ENCODE measurements around the gene STAC3.

STAC3 gene

DNA sequence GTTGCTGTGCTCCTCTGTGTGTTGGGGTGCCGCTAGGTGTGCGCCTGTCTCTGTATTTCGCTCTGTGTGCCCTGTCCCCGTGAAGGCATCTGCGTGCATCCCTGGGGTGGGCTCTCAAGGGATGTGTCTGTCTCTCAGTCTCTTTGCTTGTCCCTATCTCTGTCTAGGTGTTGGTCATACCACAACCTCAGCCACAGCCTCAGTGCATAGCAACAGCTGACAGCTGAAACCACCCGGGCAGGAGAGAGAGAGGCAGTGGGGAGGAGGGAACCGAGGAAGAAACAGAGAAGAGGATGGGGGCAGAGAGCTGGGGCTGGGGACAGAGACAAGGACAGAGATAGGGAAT is 35.3 kb downstream of the STAC3 start:
- DNase-seq (ENCODE audit: low read depth), result peak; percentile 44
- TF ChIP-seq, protein P1, sequence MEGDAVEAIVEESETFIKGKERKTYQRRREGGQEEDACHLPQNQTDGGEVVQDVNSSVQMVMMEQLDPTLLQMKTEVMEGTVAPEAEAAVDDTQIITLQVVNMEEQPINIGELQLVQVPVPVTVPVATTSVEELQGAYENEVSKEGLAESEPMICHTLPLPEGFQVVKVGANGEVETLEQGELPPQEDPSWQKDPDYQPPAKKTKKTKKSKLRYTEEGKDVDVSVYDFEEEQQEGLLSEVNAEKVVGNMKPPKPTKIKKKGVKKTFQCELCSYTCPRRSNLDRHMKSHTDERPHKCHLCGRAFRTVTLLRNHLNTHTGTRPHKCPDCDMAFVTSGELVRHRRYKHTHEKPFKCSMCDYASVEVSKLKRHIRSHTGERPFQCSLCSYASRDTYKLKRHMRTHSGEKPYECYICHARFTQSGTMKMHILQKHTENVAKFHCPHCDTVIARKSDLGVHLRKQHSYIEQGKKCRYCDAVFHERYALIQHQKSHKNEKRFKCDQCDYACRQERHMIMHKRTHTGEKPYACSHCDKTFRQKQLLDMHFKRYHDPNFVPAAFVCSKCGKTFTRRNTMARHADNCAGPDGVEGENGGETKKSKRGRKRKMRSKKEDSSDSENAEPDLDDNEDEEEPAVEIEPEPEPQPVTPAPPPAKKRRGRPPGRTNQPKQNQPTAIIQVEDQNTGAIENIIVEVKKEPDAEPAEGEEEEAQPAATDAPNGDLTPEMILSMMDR (conservative IDR thresholded peaks at IDR 0.05; ENCODE audit: low read length), result no peak
- H3K4me3 ChIP-seq (ENCODE audit: low read length), result peak overlapping the region; percentile 30

DNA sequence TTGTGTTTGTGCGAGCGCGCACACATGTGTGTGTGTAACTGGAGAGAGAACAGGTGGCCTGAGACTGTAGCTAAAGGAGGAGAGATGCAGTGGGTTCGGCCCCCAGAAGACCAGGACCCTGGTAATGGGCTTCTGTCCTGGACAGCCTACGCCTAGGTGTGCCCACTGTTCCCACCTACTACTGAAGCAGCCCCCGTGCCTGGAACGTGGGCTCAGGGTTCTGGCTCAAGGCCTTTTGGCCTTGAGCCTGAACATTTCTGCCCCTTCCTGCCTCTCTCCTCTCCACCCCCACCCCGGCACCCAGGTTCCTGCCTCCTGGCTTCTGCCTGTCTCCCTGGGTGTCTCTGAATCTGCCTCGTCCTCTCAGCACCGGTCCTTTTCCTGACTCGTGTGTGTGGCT is 35.9 kb downstream of the STAC3 start:
- DNase-seq (ENCODE audit: low read depth), result no peak
- H3K4me3 ChIP-seq (ENCODE audit: low read length), result no peak overlapping the region
- TF ChIP-seq, protein P1 (conservative IDR thresholded peaks at IDR 0.05; ENCODE audit: low read length), result no peak

DNA sequence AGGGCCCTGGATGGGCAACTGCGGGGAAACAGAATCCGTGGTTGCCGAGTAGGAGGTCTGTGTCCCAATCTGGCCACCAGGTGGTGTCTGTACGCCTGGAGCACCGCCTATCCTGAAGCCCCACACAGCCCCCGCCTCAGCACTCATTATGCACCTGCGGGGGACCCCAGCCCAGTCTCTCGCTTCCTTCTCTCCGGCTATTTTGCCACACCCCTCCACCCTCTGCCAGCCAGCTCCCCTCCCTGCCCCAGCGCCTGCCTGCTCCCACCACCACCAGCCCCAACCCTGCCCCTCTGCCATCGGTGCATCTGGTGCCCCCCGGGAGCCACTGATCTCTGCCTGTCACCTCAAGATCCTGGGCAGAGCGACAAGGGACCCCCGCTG is 36.6 kb downstream of the STAC3 start:
- peak; percentile 49 for DNase-seq (ENCODE audit: low read depth)
- no peak overlapping the region for H3K4me3 ChIP-seq (ENCODE audit: low read length)
- TF ChIP-seq, protein P1 (conservative IDR thresholded peaks at IDR 0.05; ENCODE audit: low read length), result peak; percentile 70

DNA sequence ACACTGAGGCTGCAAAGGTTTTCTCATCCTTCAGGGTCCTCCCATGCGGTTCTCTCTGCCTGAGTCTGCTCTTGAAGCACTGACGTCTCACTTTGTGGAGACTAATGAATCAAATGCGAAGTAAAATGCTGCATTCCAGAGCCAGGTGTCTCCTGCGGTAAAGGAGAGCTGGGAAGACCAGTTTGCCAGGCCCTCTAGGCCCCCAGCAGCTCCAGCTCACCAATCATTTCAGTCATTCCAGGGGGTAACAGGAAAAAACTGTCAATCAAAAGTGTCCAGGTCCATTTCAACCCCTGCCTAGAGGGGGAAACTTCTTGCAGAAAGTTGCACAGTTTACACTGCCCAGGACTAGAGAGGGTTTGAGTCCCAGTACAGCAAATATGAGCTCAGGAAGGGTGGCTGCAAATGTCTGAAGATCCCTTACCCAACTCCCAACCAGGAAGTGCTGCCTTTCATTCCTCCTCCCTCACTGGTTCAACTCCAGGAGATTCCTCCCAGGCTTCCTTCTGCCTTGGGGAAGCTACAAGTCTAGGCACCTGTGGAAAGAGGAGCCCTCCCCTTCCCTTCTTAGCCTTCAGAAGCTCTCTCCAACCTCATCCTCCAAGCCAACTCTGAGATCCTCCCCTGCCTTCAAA is 37.1 kb downstream of the STAC3 start:
- DNase-seq (ENCODE audit: low read depth), result peak; percentile 41
- TF ChIP-seq, protein P1 (conservative IDR thresholded peaks at IDR 0.05; ENCODE audit: low read length), result no peak
- no peak overlapping the region for H3K4me3 ChIP-seq (ENCODE audit: low read length)

DNA sequence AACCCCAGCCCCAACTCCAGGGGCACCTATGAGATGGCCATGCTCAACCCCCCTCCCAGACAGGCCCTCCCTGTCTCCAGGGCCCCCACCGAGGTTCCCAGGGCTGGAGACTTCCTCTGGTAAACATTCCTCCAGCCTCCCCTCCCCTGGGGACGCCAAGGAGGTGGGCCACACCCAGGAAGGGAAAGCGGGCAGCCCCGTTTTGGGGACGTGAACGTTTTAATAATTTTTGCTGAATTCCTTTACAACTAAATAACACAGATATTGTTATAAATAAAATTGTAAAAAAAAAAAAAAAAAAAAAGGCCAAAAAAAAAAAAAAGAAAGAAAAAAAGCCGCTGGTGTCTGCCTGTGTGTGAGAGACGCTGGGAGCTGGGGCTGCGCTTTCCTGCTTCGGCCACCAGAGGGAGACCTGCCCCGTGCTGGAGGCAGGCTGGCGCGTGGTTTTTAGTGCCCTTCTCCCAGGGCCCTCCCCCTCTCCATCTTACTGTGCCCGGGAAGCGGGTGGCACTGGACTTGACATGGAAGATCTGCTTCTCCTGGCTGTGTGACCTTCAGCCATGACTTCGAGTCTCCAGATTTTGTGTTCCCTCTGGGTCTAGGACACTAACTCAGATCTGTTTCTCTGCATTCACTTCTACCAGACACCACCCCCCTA is 37.8 kb downstream of the STAC3 start:
- no peak overlapping the region for H3K4me3 ChIP-seq (ENCODE audit: low read length)
- peak; percentile 86 for DNase-seq (ENCODE audit: low read depth)
- TF ChIP-seq, protein P1 (conservative IDR thresholded peaks at IDR 0.05; ENCODE audit: low read length), result peak; percentile 88

DNA sequence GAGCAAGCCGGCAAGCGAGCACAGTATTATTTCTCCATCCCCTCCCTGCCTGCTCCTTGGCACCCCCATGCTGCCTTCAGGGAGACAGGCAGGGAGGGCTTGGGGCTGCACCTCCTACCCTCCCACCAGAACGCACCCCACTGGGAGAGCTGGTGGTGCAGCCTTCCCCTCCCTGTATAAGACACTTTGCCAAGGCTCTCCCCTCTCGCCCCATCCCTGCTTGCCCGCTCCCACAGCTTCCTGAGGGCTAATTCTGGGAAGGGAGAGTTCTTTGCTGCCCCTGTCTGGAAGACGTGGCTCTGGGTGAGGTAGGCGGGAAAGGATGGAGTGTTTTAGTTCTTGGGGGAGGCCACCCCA is 38.3 kb downstream of the STAC3 start:
- H3K4me3 ChIP-seq (ENCODE audit: low read length), result no peak overlapping the region
- no peak for DNase-seq (ENCODE audit: low read depth)
- TF ChIP-seq, protein P1 (conservative IDR thresholded peaks at IDR 0.05; ENCODE audit: low read length), result no peak

All from AG10803 (cell line).